Epithelial cell of proximal tubule (primary cell): ENCODE measurements around the gene PITHD1. TPM values are rescaled to one million over a fixed set of nuclear protein-coding genes. Genes with fewer than 3 reads are reported as not detected.

ENCODE experiments used
- DNase-seq: peaks from one replicate; pipeline ENCODE4 v3.0.0-alpha.2; 2011; ENCODE audit warnings: low read depth
- H3K4me3 ChIP-seq: 2 replicates; pipeline ENCODE4 v1.5.1; 2011; ENCODE audit warnings: low read depth, mild to moderate bottlenecking, low read length
- CTCF ChIP-seq: conservative IDR thresholded peaks from 2 replicates; pipeline ENCODE4 v1.5.1; 2012; ENCODE audit warnings: low read depth, mild to moderate bottlenecking, low read length
- total RNA-seq: library from RNA; depleted of rRNA; stranded (reverse); fragments of >200 nt; gene quantifications from 2 replicates; pipeline ENCODE4 v1.2.3, GENCODE V29; 2015

The PITHD1 gene
- total RNA-seq, 1 donor from 2014 or later, result 39.0 TPM

GRCh38 chr1:23743287-23744152 is 34.7 kb upstream of the PITHD1 start, which contains the start of gene ELOA:
ELOA (plus strand) TSS chr1:23743471; CDS start chr1:23743504, 33 bp downstream.
- DNase-seq, result no peak
- H3K4me3 ChIP-seq, result peak within 1 kb of the TSS; percentile 83
- TF ChIP-seq CTCF, result no peak

GRCh38 chr1:23745515-23745914 is 32.7 kb upstream of the PITHD1 start:
- TF ChIP-seq CTCF, result peak; percentile 48
- no peak overlapping the region for H3K4me3 ChIP-seq
- DNase-seq, result no peak

GRCh38 chr1:23748016-23748415 is 30.2 kb upstream of the PITHD1 start:
- no peak overlapping the region for H3K4me3 ChIP-seq
- no peak for TF ChIP-seq CTCF
- DNase-seq, result no peak

- no peak overlapping the region for H3K4me3 ChIP-seq
- peak; percentile 86 for TF ChIP-seq CTCF
- no peak for DNase-seq
Observed at GRCh38 chr1:23751050-23751814, 27.0 kb upstream of the PITHD1 start.

- no peak for TF ChIP-seq CTCF
- no peak overlapping the region for H3K4me3 ChIP-seq
- no peak for DNase-seq
Observed at GRCh38 chr1:23751815-23752200, 26.4 kb upstream of the PITHD1 start.

- no peak overlapping the region for H3K4me3 ChIP-seq
- DNase-seq, result no peak
- no peak for TF ChIP-seq CTCF
Observed at GRCh38 chr1:23752909-23753308, 25.3 kb upstream of the PITHD1 start.
